NCI-H345 treated with DMSO at 0.1 percent for 48 hours (cell line): ENCODE data around the gene PIK3CD.

Source experiments
- DNase-seq: peaks from one replicate; lab custom pipeline; 2025; ENCODE audit not compliant: unreplicated experiment; lab: John Stamatoyannopoulos, UW

Gene PIK3CD

DNA sequence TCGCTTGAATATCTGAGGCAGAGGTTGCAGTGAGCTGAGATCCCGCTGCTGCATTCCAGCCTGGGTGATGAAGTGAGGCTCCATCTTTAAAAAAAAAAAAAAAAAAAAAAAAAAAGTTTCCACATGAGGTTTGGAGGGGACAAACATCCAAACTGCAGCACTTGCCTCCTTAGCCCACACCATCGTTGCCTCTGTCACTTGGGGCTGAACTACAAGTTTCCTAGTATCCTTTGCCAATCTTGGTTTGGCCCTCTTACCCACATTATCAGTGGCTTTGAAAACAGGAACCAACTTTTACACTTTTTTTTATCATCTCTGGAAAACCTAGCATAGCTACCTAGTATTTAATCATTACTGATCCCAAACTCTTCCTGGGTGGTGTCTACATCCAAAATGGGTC is 113.0 kb downstream of the PIK3CD start:
- no peak for DNase-seq

DNA sequence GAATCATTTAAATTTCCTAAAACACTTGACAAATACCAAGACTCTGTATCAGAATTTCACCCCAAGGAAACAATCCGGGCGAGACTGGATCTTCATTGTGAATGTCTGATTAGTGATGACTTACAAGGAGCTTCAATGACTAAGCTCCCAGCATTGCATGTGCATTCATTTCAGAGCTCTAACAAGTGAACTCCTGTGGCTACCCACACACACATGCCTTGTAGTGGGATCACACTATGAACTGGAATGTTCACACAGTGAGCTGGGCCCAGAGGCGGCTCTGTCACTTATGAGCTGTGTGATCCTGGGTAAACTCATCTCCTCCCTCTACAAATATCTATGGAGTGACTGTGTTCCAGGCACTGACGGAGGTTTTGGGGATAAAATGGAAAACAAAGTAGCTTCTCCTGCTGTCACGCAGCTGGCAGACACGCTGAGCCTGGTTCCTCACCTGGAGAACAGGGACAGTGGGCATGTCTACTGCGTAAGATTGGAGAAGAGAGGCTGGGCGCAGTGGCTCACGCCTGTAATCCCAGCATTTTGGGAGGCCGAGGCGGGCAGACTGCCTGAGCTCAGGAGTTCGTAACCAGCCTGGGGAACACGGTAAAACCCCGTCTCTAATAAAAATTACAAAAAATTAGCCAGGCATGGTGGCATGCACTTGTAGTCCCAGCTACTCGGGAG is 115.4 kb downstream of the PIK3CD start:
- DNase-seq, result no peak

DNA sequence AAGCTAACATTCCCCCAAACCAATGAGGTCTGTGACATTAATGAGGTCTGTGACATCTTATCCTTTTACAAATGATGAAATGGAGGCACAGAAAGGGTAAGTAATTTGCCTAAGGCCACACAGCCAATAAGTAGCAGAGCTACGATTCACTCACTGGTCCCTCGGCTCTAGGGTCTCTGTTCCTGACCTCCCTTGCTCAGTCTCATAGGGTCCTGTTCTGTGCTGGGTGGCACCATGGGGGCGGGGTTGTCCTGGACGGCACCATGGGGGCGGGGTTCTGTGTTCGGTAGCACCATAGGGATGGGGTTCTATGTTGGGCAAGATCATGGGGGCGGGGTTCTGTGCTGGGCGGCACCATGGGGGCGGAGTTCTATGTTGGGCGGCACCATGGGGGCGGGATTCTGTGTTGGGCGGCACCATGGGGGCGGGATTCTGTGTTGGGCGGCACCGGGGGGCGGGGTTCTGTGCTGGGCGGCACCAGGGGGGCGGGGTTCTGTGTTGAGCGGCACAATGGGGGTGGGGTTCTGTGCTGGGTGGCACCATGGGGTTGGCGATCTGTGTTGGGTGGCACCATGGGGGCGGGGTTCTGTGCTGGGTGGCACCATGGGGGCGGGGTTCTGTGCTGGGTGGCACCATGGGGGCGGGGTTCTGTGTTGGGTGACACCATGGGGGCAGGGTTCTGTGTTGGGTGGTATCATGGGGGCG is 116.6 kb downstream of the PIK3CD start:
- DNase-seq, result no peak

DNA sequence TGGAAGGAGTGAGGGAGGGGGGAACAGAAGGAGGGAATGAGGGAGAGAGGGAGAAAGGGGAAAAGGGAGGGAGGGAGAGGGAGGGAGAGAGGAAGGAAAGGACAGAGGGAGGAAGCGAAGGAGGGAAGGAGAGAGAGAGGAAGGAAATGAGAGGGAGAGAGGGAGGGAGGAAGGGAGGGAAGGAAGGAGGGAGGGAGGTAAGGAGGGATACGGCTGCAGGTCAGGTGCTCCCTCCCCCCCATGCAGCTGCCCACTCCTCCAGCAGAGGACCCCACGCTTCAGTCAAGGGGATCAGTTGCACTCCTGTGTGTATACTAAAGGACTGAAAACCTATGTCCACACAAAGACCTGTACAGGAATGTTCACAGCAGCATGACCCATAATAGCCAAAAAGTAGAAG is 117.5 kb downstream of the PIK3CD start:
- DNase-seq, result no peak

DNA sequence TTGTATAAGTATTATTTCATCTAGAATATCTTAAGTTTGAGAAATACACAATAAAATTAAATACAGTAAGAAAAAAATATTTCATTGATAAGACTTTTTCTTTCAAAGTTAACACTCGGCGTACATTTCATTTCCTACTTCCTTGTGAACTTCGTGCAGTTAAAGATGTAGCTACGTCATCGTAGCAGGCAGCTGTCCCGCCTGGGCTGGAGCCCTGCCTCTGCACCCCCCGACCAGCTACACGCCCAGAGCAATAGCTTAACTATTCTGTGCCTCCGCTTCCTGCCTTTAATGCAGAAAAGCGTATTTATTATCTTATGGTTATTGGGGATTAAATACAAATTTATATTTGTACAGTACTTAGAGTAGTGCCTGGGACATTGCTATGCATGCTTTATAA is 118.8 kb downstream of the PIK3CD start:
- no peak for DNase-seq

DNA sequence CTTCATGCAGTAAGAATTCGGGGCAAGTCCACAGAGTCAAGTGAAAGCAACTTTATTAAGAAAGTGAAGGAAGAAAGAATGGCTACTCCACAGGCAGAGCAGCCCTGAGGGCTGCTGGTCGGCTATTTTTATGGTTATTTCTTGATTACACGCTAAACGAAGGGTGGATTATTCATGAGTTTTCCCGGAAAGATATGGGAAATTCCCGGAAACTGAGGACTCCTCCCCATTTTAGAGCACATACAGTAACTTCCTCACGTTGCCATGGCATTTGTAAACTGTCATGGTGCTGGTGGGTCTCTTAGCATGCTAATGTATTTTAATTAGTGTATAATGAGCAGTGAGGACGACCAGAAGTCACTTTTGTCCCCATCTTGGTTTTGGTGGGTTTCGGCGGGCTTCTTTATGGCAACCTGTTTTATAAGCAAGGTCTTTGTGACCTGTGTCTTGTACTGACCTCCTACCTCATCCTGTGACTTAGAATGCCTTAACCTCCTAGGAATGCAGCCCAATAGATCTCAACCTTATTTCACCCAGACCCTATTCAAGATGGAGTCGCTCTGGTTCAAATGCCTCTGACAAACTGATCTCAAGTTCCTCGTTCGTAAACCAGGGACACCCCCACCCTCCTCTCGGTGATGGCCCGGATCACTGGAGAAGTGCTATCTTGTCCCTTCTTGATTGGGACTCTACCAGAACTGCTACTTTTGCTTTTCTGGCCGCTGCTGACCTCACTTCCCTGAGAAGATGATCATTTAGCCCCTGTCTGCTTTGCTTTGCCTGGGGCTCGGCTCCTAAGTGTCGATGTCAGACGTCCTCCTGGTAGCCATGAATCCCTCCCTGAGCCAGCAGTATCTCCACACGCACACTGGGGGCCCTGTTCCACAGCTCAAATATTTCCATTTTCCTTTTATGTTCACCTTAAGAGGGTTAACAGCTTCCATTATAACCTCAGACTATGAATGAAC is 123.5 kb downstream of the PIK3CD start:
- DNase-seq, result no peak

DNA sequence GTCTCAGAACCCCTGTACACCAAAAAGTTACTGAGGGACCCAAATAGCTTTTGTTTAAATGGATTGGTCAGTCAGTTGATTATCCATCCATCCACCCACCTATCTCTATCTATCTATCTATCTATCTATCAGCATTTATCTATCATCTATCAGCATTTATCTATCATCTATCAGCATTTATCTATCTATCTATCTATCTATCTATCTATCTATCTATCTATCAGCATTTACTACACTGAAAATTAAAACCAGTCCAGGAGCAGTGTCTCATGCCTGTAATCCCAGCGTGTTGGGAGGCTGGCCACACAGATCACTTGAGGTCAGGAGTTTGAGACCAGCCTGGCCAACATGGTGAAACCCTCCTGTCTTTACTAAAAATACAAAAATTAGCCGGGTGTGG is 125.2 kb downstream of the PIK3CD start:
- DNase-seq, result no peak
